ENCODE data around the gene QKI. TPM values are rescaled to one million over a fixed set of nuclear protein-coding genes. Genes with fewer than 3 reads are reported as not detected.

The QKI gene
- total and polyA plus RNA-seq, 2 of the 8 experiments (the other 6 are each of a cell fraction or from before 2014, with no cell fraction given) = 181 to 183 TPM

- TF ChIP-seq NANOG (IDR thresholded peaks at IDR 0.05; ENCODE audit: insufficient read depth, low read depth, low read length, poor library complexity, severe bottlenecking) (no peak), CTCF (IDR thresholded peaks at IDR 0.05; ENCODE audit: control extremely low read depth in 1 of 3, insufficient read depth in 1 of 3, low read depth in 1 of 3, low read length in 3 of 3) (no peak)
Observed at GRCh38 chr6:163463795-163464194, 49.3 kb downstream of the QKI start (continued).
